ENCODE measurements around the gene CD300LG. TPM values are rescaled to one million over a fixed set of nuclear protein-coding genes. Genes with fewer than 3 reads are reported as not detected.
"Not testable (repeated sequence)": the region's sequence is repeated elsewhere in the genome, so short reads cannot be mapped to it uniquely, and the experiment has no call there.

CD300LG gene
- total RNA-seq, 1 donor from 2014 or later, result not detected

GRCh38 chr17:43860927-43861622 lies 14.1 kb downstream of the CD300LG start:
- no peak for DNase-seq (ENCODE audit: low read depth)

DNA sequence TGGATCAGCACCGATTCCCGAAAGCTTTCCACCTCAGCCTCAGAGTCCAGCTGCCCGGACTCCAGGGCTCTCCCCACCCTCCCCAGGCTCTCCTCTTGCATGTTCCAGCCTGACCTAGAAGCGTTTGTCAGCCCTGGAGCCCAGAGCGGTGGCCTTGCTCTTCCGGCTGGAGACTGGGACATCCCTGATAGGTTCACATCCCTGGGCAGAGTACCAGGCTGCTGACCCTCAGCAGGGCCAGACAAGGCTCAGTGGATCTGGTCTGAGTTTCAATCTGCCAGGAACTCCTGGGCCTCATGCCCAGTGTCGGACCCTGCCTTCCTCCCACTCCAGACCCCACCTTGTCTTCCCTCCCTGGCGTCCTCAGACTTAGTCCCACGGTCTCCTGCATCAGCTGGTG lies 15.0 kb downstream of the CD300LG start:
- TF ChIP-seq, protein P1, sequence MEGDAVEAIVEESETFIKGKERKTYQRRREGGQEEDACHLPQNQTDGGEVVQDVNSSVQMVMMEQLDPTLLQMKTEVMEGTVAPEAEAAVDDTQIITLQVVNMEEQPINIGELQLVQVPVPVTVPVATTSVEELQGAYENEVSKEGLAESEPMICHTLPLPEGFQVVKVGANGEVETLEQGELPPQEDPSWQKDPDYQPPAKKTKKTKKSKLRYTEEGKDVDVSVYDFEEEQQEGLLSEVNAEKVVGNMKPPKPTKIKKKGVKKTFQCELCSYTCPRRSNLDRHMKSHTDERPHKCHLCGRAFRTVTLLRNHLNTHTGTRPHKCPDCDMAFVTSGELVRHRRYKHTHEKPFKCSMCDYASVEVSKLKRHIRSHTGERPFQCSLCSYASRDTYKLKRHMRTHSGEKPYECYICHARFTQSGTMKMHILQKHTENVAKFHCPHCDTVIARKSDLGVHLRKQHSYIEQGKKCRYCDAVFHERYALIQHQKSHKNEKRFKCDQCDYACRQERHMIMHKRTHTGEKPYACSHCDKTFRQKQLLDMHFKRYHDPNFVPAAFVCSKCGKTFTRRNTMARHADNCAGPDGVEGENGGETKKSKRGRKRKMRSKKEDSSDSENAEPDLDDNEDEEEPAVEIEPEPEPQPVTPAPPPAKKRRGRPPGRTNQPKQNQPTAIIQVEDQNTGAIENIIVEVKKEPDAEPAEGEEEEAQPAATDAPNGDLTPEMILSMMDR (conservative IDR thresholded peaks at IDR 0.05; ENCODE audit: low read depth, low read length), result no peak
- DNase-seq (ENCODE audit: low read depth), result no peak

More at GRCh38 chr17:43860927-43861622, 14.1 kb downstream of the CD300LG start:
- TF ChIP-seq, protein P1 (conservative IDR thresholded peaks at IDR 0.05; ENCODE audit: low read depth, low read length), result no peak
- no peak overlapping the region for H3K4me3 ChIP-seq (ENCODE audit: low read depth, low read length)

DNA sequence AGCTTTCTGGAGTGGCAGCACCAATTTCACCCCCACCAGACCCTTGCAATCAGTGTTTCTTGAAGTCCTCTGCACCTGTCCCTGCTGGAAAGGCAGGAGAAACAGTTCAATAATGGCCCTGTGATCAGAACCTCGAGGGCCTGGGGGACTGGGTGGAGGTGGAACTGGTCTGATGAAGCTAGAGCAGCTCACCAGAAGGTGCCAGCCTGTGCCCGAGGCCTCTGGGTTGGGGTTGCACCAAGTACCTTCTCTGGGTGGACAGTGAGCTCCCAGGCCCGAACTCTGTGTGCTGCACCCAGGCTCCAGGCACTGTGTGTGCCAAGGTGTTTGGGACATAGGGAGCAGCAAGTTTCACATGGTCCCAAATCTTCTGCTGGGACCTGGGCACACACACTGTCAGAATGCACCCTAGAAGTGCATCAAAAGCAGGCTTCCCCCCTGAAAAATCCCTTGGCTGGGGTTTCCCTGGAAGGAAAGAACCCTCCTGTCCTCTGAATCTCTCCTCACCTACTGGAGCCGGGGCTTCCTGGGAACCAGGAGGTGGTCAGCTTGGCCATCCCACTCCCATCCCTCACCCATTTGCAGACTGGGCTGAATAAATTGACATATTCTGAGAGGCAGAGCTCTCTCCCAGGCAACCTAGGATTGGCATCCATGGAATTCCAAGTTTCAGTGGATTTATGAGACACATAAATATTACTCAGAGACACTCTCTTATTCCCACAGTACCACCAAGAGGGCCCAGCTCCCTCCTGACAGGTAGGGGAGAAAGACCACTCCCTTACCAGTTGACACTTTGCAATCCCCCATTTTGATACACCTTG lies 17.4 kb downstream of the CD300LG start:
- no peak for DNase-seq (ENCODE audit: low read depth)
- TF ChIP-seq, protein P1 (conservative IDR thresholded peaks at IDR 0.05; ENCODE audit: low read depth, low read length), result no peak
- no peak overlapping the region for H3K4me3 ChIP-seq (ENCODE audit: low read depth, low read length)

More for the DNA sequence above, 15.0 kb downstream of the CD300LG start:
- H3K4me3 ChIP-seq (ENCODE audit: low read depth, low read length), result no peak overlapping the region

- TF ChIP-seq, protein P1 (conservative IDR thresholded peaks at IDR 0.05; ENCODE audit: low read depth, low read length), result no peak
- no peak for DNase-seq (ENCODE audit: low read depth)
- H3K4me3 ChIP-seq (ENCODE audit: low read depth, low read length), result no peak overlapping the region
Observed at GRCh38 chr17:43868226-43868994, 21.4 kb downstream of the CD300LG start.

DNA sequence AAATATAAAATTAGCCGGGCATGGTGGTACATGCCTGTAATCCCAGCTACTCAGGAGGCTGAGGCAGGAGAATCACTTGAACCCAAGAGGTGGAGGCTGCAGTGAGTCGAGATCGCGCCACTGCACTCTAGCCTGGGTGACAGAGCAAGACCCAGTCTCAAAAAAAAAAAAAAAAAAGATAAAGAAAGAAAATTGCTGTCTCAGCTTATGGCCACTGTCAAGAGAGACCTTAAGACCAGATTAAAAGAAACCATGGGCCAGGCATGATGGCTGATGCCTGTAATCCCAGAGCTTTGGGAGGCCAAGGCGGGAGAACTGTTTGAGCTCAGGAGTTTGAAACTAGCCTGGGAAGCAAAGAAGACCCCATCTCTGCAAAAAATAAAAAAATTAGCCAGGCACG lies 22.1 kb downstream of the CD300LG start:
- not testable (repeated sequence) for DNase-seq (ENCODE audit: low read depth); H3K4me3 ChIP-seq (ENCODE audit: low read depth, low read length)

GRCh38 chr17:43871946-43872690 lies 25.1 kb downstream of the CD300LG start:
- TF ChIP-seq, protein P1 (conservative IDR thresholded peaks at IDR 0.05; ENCODE audit: low read depth, low read length), result no peak
- H3K4me3 ChIP-seq (ENCODE audit: low read depth, low read length), result no peak overlapping the region
- DNase-seq (ENCODE audit: low read depth), result no peak
